ENCODE data around the gene FOXP1.

The FOXP1 gene

GRCh38 chr3:71444028-71444860 lies 139.3 kb downstream of the FOXP1 start:
- TF ChIP-seq, protein P1, sequence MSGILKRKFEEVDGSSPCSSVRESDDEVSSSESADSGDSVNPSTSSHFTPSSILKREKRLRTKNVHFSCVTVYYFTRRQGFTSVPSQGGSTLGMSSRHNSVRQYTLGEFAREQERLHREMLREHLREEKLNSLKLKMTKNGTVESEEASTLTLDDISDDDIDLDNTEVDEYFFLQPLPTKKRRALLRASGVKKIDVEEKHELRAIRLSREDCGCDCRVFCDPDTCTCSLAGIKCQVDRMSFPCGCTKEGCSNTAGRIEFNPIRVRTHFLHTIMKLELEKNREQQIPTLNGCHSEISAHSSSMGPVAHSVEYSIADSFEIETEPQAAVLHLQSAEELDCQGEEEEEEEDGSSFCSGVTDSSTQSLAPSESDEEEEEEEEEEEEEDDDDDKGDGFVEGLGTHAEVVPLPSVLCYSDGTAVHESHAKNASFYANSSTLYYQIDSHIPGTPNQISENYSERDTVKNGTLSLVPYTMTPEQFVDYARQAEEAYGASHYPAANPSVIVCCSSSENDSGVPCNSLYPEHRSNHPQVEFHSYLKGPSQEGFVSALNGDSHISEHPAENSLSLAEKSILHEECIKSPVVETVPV (CRISPR knock-in tag; IDR thresholded peaks at IDR 0.05): no peak
- TF ChIP-seq ZNF70 (CRISPR knock-in tag; IDR thresholded peaks at IDR 0.05) (no peak), PPARA (CRISPR knock-in tag; IDR thresholded peaks at IDR 0.05; ENCODE audit: borderline replicate concordance) (no peak), ZC3H10 (CRISPR knock-in tag; IDR thresholded peaks at IDR 0.05) (no peak), ISL1 (CRISPR knock-in tag; IDR thresholded peaks at IDR 0.05) (peak; percentile 20; the same call in 1 of the 2 replicates), TCF4 (CRISPR knock-in tag; IDR thresholded peaks at IDR 0.05; ENCODE audit: borderline replicate concordance) (peak; percentile 82; the same call in 1 of the 2 replicates), ZFP30 (CRISPR knock-in tag; IDR thresholded peaks at IDR 0.05) (no peak), ZNF565 (CRISPR knock-in tag; conservative IDR thresholded peaks at IDR 0.05; ENCODE audit: low read depth) (no peak), CSDC2 (CRISPR knock-in tag; IDR thresholded peaks at IDR 0.05) (no peak), GLIS3 (CRISPR knock-in tag; IDR thresholded peaks at IDR 0.05) (no peak), TSHZ2 (CRISPR knock-in tag; IDR thresholded peaks at IDR 0.05) (peak; percentile 60; the same call in 1 of the 2 replicates), BACH2 (CRISPR knock-in tag; IDR thresholded peaks at IDR 0.05; ENCODE audit: borderline replicate concordance) (no peak)
- ATAC-seq: peak; percentile 79

GRCh38 chr3:71443332-71443731 lies 140.2 kb downstream of the FOXP1 start:
- TF ChIP-seq GLIS3 (CRISPR knock-in tag; IDR thresholded peaks at IDR 0.05): no peak
- TF ChIP-seq RARB (CRISPR knock-in tag; IDR thresholded peaks at IDR 0.05): no peak
- no peak for TF ChIP-seq CSDC2 (CRISPR knock-in tag; IDR thresholded peaks at IDR 0.05)
- no peak for TF ChIP-seq TOX (CRISPR knock-in tag; IDR thresholded peaks at IDR 0.05; ENCODE audit: borderline replicate concordance)
- no peak for TF ChIP-seq CREB5 (CRISPR knock-in tag; IDR thresholded peaks at IDR 0.05; ENCODE audit: low read depth)
- TF ChIP-seq TSHZ2 (CRISPR knock-in tag; IDR thresholded peaks at IDR 0.05): no peak
- no peak for TF ChIP-seq OSR1 (CRISPR knock-in tag; IDR thresholded peaks at IDR 0.05)
- no peak for TF ChIP-seq ZFP30 (CRISPR knock-in tag; IDR thresholded peaks at IDR 0.05)
- no peak for TF ChIP-seq POU6F1 (CRISPR knock-in tag; IDR thresholded peaks at IDR 0.05; ENCODE audit: borderline replicate concordance, low read depth)
- no peak for TF ChIP-seq ESRRG (CRISPR knock-in tag; IDR thresholded peaks at IDR 0.05)
- no peak for TF ChIP-seq BACH2 (CRISPR knock-in tag; IDR thresholded peaks at IDR 0.05; ENCODE audit: borderline replicate concordance)
- no peak for TF ChIP-seq PPARA (CRISPR knock-in tag; IDR thresholded peaks at IDR 0.05; ENCODE audit: borderline replicate concordance)
- TF ChIP-seq, protein P1 (CRISPR knock-in tag; IDR thresholded peaks at IDR 0.05): no peak
- ATAC-seq: no peak

Data from SK-N-SH treated with all-trans-retinoic acid at 6 μM for 48 hours (cell line).